Esophagus muscularis mucosa (tissue), 4 donors: ENCODE data around the gene NPTXR. TPM values are rescaled to one million over a fixed set of nuclear protein-coding genes. Genes with fewer than 3 reads are reported as not detected.

ENCODE experiments used
- DNase-seq: peaks from one replicate; pipeline ENCODE4 v3.0.0-alpha.2; 2017; ENCODE audit errors: extremely low spot score
- H3K27ac ChIP-seq, 4 donors: fragments of 200-600 bp; sonication (generic); replicated peaks in 1 of 4; 1 replicate in 3 of 4; 2 replicates in 1 of 4; pipeline ENCODE4 v1.5.1; 2016 to 2019; ENCODE audit warnings: mild to moderate bottlenecking in 1 of 4
- H3K27me3 ChIP-seq, 4 donors: fragments of 200-600 bp; sonication (generic); one replicate each; pipeline versions ENCODE4 v1.5.1 to v1.6.0; 2016 to 2019
- H3K36me3 ChIP-seq, 4 donors: fragments of 200-600 bp; sonication (generic); one replicate each; pipeline ENCODE4 v1.5.1; 2016 to 2019
- H3K4me1 ChIP-seq, 4 donors: fragments of 200-600 bp; sonication (generic); one replicate each; pipeline ENCODE4 v1.5.1; 2016 to 2019
- H3K4me3 ChIP-seq, 4 donors: fragments of 200-600 bp; sonication (generic); 1 replicate in 2 of 4; 2 replicates in 2 of 4; pipeline ENCODE4 v1.5.1; 2016 to 2019; ENCODE audit warnings: mild to moderate bottlenecking in 4 of 4, moderate library complexity in 1 of 4
- H3K9me3 ChIP-seq, 4 donors: fragments of 200-600 bp; sonication (generic); 1 replicate in 3 of 4; 2 replicates in 1 of 4; pipeline ENCODE4 v1.5.1; 2016 to 2019
- EP300 ChIP-seq: sonication (generic); formaldehyde crosslinking; IDR thresholded peaks from one replicate; pipeline ENCODE4 v1.6.1; 2017; ENCODE audit warnings: antibody characterized with exemption
- POLR2A ChIP-seq: fragments of 450-650 bp; IDR thresholded peaks from one replicate; pipeline ENCODE4 v1.6.1; 2017; ENCODE audit warnings: antibody characterized with exemption, moderate library complexity, mild to moderate bottlenecking, low read depth
- POLR2AphosphoS5 ChIP-seq, 2 donors: sonication (generic); formaldehyde crosslinking; IDR thresholded peaks; one replicate each; pipeline ENCODE4 v1.6.1; 2017; ENCODE audit warnings: antibody characterized with exemption in 2 of 2
- WGBS: methylation state at CpG from one replicate; pipeline ENCODE4 v1.1.5; 2018; 5-methylcytosine and 5-hydroxymethylcytosine counted together
- intact Hi-C: fragments of 100-400 bp; cut with DNase I; formaldehyde crosslinking; loops from one replicate; pipeline ENCODE4 v1.15.1; 2023
- total RNA-seq, 4 donors: library from RNA; depleted of rRNA; stranded (reverse); fragments of >200 nt; gene quantifications; one replicate each; pipeline versions ENCODE4 v1.1.0 to v1.2.1, GENCODE V29; 2016
- TF ChIP-seq, protein P1 (sequence below), 3 experiments: fragments of 200-600 bp in 2 of 3; fragments of 450-650 bp in 1 of 3; sonication (generic) in 2 of 3; IDR thresholded peaks; one replicate each; pipeline ENCODE4 v1.5.1; 2017 to 2019; ENCODE audit warnings: antibody characterized with exemption in 3 of 3, mild to moderate bottlenecking in 2 of 3, moderate library complexity in 1 of 3

The NPTXR gene
- total RNA-seq, 4 donors from 2014 or later: 8.2 to 15.0 (median 8.8) TPM

DNA sequence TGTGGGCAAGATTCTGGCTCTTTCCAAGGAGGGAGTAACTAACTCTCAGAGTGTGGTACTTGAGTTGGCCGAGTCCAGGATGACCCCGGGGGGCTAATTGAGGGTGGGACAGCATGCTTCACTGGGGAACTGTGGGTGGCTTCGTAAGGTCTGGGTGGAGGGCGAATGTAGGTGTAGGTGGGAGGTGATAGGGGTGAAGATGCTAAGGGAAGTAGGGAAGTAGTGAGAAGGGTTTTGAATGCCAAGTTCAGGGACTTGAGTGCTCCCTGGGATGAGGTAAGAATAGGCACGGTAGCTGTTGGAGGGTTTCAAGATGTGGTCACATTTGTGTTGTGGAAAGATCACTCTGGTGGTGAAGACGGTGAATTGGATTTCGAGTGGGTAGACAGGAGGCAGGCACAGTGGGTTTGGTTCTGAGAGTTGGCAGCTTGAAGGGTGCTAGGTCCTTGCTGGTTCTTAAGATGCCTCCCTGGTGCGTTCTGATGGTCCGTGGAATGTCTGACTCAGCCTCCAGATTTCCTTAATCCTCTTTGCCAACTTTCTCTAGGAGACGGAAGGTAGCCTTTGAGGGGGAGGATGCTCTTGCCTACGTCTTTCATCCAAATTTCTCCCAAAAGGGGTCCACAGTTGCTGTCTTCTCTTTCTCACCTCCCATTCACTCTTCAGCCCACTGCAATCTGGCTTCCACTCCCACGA lies 47.4 kb downstream of the NPTXR start:
- Histone ChIP-seq H3K4me3 (no peak overlapping the region), H3K27ac (no peak overlapping the region), H3K27me3 (peaks cover 0 to 10% (median 0%) of the 10 kb centered on the region in 4 donors), H3K9me3 (no peaks in the 10 kb centered on the region), H3K4me1 (peaks cover 14 to 18% (median 17%) of the 10 kb centered on the region in 4 donors), H3K36me3 (no peaks in the 10 kb centered on the region)
- intact Hi-C loops: no loop called here
- TF ChIP-seq POLR2AphosphoS5 (IDR thresholded peaks at IDR 0.05): no peak
- TF ChIP-seq EP300: no peak
- TF ChIP-seq, protein P1, sequence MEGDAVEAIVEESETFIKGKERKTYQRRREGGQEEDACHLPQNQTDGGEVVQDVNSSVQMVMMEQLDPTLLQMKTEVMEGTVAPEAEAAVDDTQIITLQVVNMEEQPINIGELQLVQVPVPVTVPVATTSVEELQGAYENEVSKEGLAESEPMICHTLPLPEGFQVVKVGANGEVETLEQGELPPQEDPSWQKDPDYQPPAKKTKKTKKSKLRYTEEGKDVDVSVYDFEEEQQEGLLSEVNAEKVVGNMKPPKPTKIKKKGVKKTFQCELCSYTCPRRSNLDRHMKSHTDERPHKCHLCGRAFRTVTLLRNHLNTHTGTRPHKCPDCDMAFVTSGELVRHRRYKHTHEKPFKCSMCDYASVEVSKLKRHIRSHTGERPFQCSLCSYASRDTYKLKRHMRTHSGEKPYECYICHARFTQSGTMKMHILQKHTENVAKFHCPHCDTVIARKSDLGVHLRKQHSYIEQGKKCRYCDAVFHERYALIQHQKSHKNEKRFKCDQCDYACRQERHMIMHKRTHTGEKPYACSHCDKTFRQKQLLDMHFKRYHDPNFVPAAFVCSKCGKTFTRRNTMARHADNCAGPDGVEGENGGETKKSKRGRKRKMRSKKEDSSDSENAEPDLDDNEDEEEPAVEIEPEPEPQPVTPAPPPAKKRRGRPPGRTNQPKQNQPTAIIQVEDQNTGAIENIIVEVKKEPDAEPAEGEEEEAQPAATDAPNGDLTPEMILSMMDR (IDR thresholded peaks at IDR 0.05): no peak
- TF ChIP-seq POLR2A: no peak
- no peak for DNase-seq
- 85% methylated on average over 12 of the region's 12 CpGs for WGBS

DNA sequence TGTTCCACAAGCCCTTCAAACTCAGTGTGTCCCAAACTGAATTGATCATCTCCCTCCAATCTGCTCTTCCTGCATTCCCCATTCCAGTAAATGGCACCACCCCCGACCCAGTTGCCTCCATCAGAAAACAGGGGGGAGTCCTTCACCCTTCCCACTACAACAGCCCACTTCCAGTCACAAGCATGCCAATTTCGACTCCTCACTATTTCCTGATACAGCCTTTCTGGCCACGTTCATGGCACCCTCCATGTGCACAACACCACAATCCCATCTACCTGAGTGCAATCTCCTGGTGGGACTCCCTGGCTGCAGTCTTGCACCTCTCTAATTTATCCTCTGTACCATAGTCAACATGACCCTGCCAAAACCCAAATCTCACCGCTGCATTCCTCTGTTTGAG lies 48.3 kb downstream of the NPTXR start:
- TF ChIP-seq EP300 (no peak), POLR2A (no peak), POLR2AphosphoS5 (IDR thresholded peaks at IDR 0.05) (no peak)
- TF ChIP-seq, protein P1 (IDR thresholded peaks at IDR 0.05): no peak
- Histone ChIP-seq H3K27me3 (peaks cover 0 to 10% (median 0%) of the 10 kb centered on the region in 4 donors), H3K9me3 (no peaks in the 10 kb centered on the region), H3K4me1 (peaks cover 14 to 18% (median 17%) of the 10 kb centered on the region in 4 donors), H3K27ac (no peak overlapping the region), H3K4me3 (no peak overlapping the region), H3K36me3 (peaks cover 0 to 3% (median 2%) of the 10 kb centered on the region in 4 donors)
- intact Hi-C loops: no loop called here
- WGBS: 73% methylated on average over 4 of the region's 4 CpGs
- DNase-seq: no peak

DNA sequence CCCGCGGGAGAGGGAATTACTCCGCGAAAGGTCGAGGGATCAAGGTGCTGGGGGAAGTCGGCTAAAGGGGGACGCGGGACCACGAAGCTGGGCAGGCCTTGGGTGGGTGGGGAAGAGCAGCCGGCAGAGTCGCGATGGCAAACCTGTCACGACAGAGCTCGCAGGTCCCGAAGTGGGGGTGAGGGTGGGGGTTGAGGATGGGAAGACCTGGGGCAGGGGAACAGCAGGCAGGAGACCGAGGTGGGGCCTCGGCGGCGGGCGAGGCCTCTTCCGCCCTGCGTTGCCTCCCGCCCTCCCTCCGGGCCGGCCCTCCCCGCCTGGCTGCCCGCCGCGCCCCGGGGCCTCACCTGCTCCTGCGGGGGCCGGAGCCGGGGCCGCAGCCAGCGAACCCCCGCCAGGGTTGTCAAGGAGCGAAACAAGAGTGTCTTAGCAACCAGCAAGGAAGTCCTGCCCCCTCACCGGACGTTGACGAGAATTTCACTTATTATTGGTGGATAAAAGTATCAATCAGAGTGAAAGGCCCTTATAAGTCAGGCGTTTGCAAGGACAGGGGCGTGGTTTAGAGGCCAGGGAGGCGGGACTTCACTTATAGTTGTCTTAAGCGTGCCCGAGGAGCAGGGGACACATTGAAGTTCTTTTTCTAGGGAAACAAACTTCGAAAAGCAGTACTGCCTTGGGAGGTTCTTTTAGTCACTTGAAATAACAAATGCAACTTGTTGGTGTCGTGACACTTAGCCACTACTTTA lies 49.9 kb downstream of the NPTXR start, which contains the start of gene DNAL4:
DNAL4 (minus strand) TSS at position 423 of the 746 bp plus-strand sequence. CDS start 11,412 bp downstream, outside the sequence.
- Histone ChIP-seq H3K4me1 (peaks cover 20 to 25% (median 21%) of the 10 kb centered on the region in 4 donors), H3K9me3 (no peaks in the 10 kb centered on the region), H3K4me3 (peak within 1 kb of the TSS; percentile 73 to 95 (median 89)), H3K27ac (peak within 1 kb of the TSS; percentile 84 to 91 (median 86)), H3K36me3 (peaks cover 0 to 15% (median 10%) of the 10 kb centered on the region in 4 donors), H3K27me3 (no peaks in the 10 kb centered on the region)
- intact Hi-C loops: no loop called here
- peak; percentile 99 for DNase-seq
- TF ChIP-seq, protein P1 (IDR thresholded peaks at IDR 0.05): no peak
- TF ChIP-seq POLR2AphosphoS5 (IDR thresholded peaks at IDR 0.05) (peak; percentile 73 to 74), EP300 (no peak), POLR2A (peak; percentile 51)
- under 1% methylated on average over 20 of the region's 47 CpGs for WGBS

DNA sequence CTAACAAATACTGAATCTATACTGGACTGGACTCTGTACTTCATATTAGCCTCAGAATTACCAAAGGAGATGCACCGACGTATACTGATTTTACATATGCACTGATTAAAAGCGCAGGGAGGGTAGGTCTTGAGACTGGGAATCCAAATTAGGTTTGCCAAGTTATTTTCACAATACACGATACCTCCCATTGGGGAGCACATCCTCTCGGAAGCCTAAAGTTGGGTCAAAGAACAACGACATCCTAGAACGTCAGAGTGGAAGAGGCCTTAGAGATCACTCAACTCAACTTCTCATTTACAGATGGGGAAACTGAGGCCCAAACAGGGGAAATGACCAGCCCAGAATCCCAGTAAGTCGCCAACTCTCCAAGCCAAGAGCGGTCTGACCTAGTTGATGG lies 50.5 kb downstream of the NPTXR start:
- Histone ChIP-seq H3K27me3 (no peaks in the 10 kb centered on the region), H3K4me3 (peak overlapping the region; percentile 73 to 95 (median 89)), H3K9me3 (no peaks in the 10 kb centered on the region), H3K27ac (peak overlapping the region; percentile 84 to 91 (median 86)), H3K4me1 (peaks cover 24 to 31% (median 27%) of the 10 kb centered on the region in 4 donors), H3K36me3 (peaks cover 0 to 15% (median 10%) of the 10 kb centered on the region in 4 donors)
- intact Hi-C loops: no loop called here
- TF ChIP-seq POLR2A: no peak
- no peak for TF ChIP-seq POLR2AphosphoS5 (IDR thresholded peaks at IDR 0.05)
- TF ChIP-seq, protein P1 (IDR thresholded peaks at IDR 0.05): no peak
- TF ChIP-seq EP300: no peak
- no peak for DNase-seq
- 29% methylated on average over 9 of the region's 9 CpGs for WGBS
